Measurements from ENCODE around the gene CDK3. TPM values are rescaled to one million over a fixed set of nuclear protein-coding genes. Genes with fewer than 3 reads are reported as not detected.

CDK3 gene
- total RNA-seq, 1 donor: 1.1 TPM

DNA sequence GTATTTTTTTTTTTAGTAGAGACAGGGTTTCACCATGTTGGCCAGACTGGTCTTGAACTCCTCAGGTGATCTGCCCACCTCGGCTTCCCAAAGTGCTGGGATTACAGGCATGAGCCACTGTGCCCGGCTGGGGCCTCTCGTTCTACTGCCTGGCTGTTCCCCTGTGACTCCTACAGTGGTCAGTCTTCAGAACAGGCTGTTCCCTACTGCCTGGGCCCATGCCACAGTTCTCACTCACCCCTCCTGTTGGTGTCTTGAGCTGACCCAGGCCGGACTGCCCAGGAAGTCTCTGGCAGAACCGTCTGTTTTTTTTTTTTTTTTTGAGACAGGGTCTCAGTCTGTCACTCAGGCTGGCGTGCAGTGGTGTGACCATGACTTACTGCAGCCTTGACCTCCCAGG is 3.3 kb downstream of the CDK3 start:
- H3K4me3 ChIP-seq (ENCODE audit: low read depth, low read length): no peak overlapping the region
- DNase-seq (ENCODE audit: low read depth): no peak
- no peak for TF ChIP-seq CTCF (IDR thresholded peaks at IDR 0.05; ENCODE audit: insufficient read depth, low read length)

DNA sequence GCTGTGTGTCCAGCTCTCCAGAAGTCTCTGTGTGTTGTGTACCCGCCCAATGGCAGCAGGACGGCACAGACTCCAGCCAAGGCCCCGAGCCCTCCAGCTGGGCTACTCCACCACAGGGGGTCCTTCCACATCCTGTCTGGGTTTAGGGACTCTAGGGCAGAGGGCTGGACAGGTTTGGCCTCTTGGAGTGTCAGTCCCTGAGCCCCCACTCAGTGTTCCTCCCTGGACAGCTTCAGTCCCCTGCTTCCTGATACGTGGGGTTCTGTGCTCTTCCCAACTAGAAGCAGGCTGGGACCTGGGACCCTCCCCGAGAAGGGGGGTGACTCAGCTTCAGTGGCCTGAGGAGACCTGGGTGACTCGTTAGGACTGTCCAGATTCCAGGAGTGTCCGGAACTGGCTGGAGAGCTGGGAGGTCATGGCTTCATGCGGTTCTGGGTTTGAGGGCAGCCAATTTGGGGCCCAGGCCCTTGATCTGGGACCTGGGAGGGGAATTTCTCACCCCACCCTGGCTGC is 4.2 kb downstream of the CDK3 start:
- no peak overlapping the region for H3K4me3 ChIP-seq (ENCODE audit: low read depth, low read length)
- peak; percentile 58 for DNase-seq (ENCODE audit: low read depth)
- no peak for TF ChIP-seq CTCF (IDR thresholded peaks at IDR 0.05; ENCODE audit: insufficient read depth, low read length)

DNA sequence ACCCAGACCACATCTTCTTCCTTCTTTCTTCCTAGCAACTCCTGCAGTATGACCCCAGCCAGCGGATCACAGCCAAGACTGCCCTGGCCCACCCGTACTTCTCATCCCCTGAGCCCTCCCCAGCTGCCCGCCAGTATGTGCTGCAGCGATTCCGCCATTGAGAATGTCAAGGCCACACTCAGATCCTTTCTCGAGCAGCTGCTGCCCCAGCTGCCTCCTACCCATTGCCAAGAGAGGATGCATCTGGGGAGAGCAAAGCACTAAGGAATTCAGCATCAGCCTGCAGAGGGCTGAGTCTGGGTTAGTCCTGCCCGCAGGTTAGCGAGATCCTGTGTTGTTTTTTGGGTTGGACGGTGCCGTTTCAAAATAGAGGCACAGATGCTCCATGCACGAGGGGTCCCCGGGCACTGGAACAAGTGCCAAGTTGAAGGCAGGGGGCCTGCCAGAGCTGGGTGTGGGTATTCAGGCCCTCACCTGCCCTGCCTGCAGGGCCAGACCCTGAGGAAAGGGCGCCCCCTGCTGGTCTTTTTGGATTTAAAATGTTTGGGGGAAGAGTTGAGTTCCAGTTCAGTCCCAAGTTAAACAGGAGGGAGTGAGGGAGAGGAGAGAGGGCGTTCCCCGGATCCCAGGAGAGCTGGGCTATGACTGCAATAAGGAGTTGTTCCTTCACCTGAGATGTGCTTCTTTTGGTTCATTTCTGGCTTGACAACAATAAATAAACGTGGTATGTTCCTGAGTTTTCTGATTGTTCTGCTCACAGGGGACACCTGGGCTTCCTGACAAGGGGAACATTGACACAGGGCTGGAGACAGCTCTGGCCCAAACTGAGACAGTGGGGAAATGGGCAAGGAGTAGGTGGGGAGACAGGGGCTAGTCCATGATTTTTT is 4.9 kb downstream of the CDK3 start:
- TF ChIP-seq CTCF (IDR thresholded peaks at IDR 0.05; ENCODE audit: insufficient read depth, low read length): peak; percentile 68
- DNase-seq (ENCODE audit: low read depth): peak; percentile 77
- H3K4me3 ChIP-seq (ENCODE audit: low read depth, low read length): no peak overlapping the region

DNA sequence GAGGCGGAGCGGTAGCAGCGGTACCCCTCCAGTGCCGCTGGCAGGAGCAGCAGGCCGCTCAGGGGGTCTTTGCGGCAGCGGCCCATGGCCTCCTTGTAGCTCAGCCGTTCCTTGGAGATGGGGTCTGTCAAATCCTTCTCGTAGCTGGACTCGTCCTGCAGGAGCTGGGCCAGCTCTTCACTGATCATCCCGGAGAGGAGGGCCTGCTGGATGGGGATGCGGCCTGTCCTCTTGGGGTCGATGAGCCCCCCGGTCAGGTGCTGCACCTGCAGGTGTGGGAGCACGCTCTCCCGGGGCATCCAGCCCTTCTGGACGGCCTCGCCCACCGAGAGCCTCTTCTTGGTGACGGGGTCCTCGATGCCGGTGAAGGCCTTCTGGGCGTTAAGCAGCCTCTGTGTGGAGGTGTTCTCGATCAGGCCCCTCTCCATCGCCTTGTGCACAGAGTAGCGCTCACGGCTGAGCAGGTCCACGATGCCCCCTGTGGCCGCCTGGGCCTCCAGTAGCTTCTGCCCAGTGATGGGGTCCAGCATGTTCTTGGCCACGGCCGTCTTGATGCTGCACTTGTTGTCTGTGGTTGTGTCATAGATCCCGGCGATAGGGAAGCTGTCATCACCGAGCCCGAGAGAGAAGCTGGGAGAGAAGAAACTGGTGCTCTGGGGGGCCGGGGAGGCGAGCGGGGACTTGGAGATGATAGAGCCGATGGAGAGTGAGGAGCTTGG is 6.6 kb downstream of the CDK3 start:
- no peak for DNase-seq (ENCODE audit: low read depth)
- no peak overlapping the region for H3K4me3 ChIP-seq (ENCODE audit: low read depth, low read length)
- TF ChIP-seq CTCF (IDR thresholded peaks at IDR 0.05; ENCODE audit: insufficient read depth, low read length): no peak

DNA sequence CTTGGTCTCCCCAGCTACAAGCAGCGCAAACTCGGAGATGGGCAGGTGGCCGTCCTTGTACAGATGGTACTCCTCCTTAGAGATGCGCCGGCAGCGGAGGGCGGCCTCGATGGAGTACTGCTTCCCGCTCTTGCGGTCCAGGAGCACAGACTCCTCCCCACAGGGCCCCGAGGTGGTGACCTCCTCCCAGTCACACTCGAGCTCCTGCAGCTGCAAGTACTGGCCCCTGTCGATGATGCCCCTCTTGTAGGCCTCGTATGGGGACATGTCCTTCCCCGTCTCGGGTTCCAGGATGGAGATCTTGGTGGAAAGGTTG is 7.2 kb downstream of the CDK3 start:
- no peak for DNase-seq (ENCODE audit: low read depth)
- TF ChIP-seq CTCF (IDR thresholded peaks at IDR 0.05; ENCODE audit: insufficient read depth, low read length): no peak
- H3K4me3 ChIP-seq (ENCODE audit: low read depth, low read length): no peak overlapping the region

GRCh38 chr17:76008208-76008607 is 7.6 kb downstream of the CDK3 start:
- DNase-seq (ENCODE audit: low read depth): no peak
- no peak overlapping the region for H3K4me3 ChIP-seq (ENCODE audit: low read depth, low read length)
- TF ChIP-seq CTCF (IDR thresholded peaks at IDR 0.05; ENCODE audit: insufficient read depth, low read length): no peak
